ENCODE results near the gene GLTP. TPM values are rescaled to one million over a fixed set of nuclear protein-coding genes. Genes with fewer than 3 reads are reported as not detected.

GLTP gene
- total RNA-seq, 2 donors from 2014 or later: 15.2 to 20.9 TPM

- H3K36me3 Mint-ChIP-seq (ENCODE audit: low read depth): no peaks in the 10 kb centered on the region
- no peaks in the 10 kb centered on the region for H3K9me3 Mint-ChIP-seq
- DNase-seq: peak; percentile 88
- Histone ChIP-seq H3K27me3 (ENCODE audit: control insufficient read depth, insufficient read depth, low read length, poor library complexity, severe bottlenecking) (no peaks in the 10 kb centered on the region), H3K27ac (ENCODE audit: low read depth, low read length) (no peak within 1 kb of the TSS), H3K9me3 (ENCODE audit: control insufficient read depth, low read length) (no peaks in the 10 kb centered on the region), H3K4me3 (ENCODE audit: low read length) (peak within 1 kb of the TSS; percentile 79), H3K4me1 (ENCODE audit: control insufficient read depth, insufficient read depth, low read length) (no peaks in the 10 kb centered on the region), H3K9ac (ENCODE audit: extremely low read depth, low read length, poor library complexity, severe bottlenecking) (peak within 1 kb of the TSS; percentile 25), H3K36me3 (ENCODE audit: control insufficient read depth, insufficient read depth, low read length) (no peaks in the 10 kb centered on the region)
- TF ChIP-seq, protein P1, sequence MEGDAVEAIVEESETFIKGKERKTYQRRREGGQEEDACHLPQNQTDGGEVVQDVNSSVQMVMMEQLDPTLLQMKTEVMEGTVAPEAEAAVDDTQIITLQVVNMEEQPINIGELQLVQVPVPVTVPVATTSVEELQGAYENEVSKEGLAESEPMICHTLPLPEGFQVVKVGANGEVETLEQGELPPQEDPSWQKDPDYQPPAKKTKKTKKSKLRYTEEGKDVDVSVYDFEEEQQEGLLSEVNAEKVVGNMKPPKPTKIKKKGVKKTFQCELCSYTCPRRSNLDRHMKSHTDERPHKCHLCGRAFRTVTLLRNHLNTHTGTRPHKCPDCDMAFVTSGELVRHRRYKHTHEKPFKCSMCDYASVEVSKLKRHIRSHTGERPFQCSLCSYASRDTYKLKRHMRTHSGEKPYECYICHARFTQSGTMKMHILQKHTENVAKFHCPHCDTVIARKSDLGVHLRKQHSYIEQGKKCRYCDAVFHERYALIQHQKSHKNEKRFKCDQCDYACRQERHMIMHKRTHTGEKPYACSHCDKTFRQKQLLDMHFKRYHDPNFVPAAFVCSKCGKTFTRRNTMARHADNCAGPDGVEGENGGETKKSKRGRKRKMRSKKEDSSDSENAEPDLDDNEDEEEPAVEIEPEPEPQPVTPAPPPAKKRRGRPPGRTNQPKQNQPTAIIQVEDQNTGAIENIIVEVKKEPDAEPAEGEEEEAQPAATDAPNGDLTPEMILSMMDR (conservative IDR thresholded peaks at IDR 0.05): no peak
- peaks cover 13% of the 10 kb centered on the region for H3K4me1 Mint-ChIP-seq
- H3K27ac Mint-ChIP-seq: peak within 1 kb of the TSS; percentile 16
- H3K27me3 Mint-ChIP-seq (ENCODE audit: insufficient read depth): no peaks in the 10 kb centered on the region
- WGBS, 2 experiments (ENCODE audit: insufficient coverage in 1 of 2, insufficient read length in 1 of 2): 28 to 62% methylated on average over 25 to 67 of the region's 67 CpGs
- peak within 1 kb of the TSS; percentile 64 for H3K4me3 Mint-ChIP-seq
Observed at GRCh38 chr12:109833307-109834189, 46.8 kb downstream of the GLTP start, which contains the start of gene TRPV4. Gene TRPV4, minus strand, starts transcription at chr12:109833398. Its CDS starts 18,602 bp downstream, at chr12:109814796.

DNA sequence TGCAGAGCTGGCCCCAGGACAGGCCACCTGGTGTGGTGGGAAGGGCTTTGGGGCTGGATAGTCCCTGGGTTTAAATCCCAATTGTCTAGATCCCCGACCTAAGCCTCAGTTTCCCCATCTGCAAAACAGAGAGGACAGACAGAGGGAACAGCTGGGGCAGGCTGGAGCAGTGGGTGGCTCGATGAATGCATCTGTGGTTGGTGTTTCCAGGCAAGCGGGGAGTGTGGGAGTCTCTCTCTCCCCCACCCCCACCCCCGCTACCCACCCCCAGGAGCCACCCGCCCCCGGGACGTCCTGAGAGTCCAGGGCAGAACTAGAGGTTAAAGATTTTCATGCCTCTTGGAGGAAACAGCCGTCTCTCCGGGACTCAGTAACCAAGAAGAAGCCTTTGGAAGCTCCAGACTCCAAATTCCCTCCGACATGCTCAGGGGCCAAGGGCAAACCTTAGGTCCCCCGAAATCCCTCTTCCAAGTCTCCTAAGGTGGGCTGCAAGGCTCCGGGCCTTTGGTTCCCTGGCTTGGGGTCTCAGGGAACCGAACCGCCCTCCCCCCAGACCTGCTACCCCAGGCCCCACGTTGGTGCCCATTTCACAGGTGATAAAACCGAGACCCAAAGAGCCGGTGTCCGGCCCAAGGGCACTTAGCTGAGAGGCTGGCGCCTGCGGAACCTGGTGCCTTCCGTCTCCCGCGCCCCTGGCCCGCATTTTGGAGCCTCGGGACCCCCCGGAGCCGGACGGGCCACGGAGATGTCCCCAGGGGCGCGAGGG, 47.6 kb downstream of the GLTP start:
- Mint-ChIP-seq H3K4me1 (peaks cover 13% of the 10 kb centered on the region), H3K4me3 (peak overlapping the region; percentile 64), H3K27ac (no peak overlapping the region), H3K27me3 (ENCODE audit: insufficient read depth) (no peaks in the 10 kb centered on the region), H3K36me3 (ENCODE audit: low read depth) (no peaks in the 10 kb centered on the region), H3K9me3 (no peaks in the 10 kb centered on the region)
- Histone ChIP-seq H3K27me3 (ENCODE audit: control insufficient read depth, insufficient read depth, low read length, poor library complexity, severe bottlenecking) (no peaks in the 10 kb centered on the region), H3K27ac (ENCODE audit: low read depth, low read length) (no peak overlapping the region), H3K4me3 (ENCODE audit: low read length) (peak overlapping the region; percentile 79), H3K4me1 (ENCODE audit: control insufficient read depth, insufficient read depth, low read length) (no peaks in the 10 kb centered on the region), H3K9me3 (ENCODE audit: control insufficient read depth, low read length) (no peaks in the 10 kb centered on the region), H3K36me3 (ENCODE audit: control insufficient read depth, insufficient read depth, low read length) (no peaks in the 10 kb centered on the region), H3K9ac (ENCODE audit: extremely low read depth, low read length, poor library complexity, severe bottlenecking) (peak overlapping the region; percentile 25)
- DNase-seq: no peak
- TF ChIP-seq, protein P1 (conservative IDR thresholded peaks at IDR 0.05): no peak
- WGBS, 2 experiments (ENCODE audit: insufficient coverage in 1 of 2, insufficient read length in 1 of 2): 34 to 56% methylated on average over 7 to 28 of the region's 31 CpGs

GRCh38 chr12:109831929-109832328, 48.4 kb downstream of the GLTP start:
- no peaks in the 10 kb centered on the region for H3K36me3 Mint-ChIP-seq (ENCODE audit: low read depth)
- WGBS, 2 experiments (ENCODE audit: insufficient coverage in 1 of 2, insufficient read length in 1 of 2): 85 to 90% methylated on average over 7 to 9 of the region's 9 CpGs
- Histone ChIP-seq H3K27me3 (ENCODE audit: control insufficient read depth, insufficient read depth, low read length, poor library complexity, severe bottlenecking) (no peaks in the 10 kb centered on the region), H3K9ac (ENCODE audit: extremely low read depth, low read length, poor library complexity, severe bottlenecking) (no peak overlapping the region), H3K9me3 (ENCODE audit: control insufficient read depth, low read length) (no peaks in the 10 kb centered on the region), H3K27ac (ENCODE audit: low read depth, low read length) (no peak overlapping the region), H3K4me3 (ENCODE audit: low read length) (no peak overlapping the region), H3K4me1 (ENCODE audit: control insufficient read depth, insufficient read depth, low read length) (no peaks in the 10 kb centered on the region), H3K36me3 (ENCODE audit: control insufficient read depth, insufficient read depth, low read length) (no peaks in the 10 kb centered on the region)
- no peak overlapping the region for H3K27ac Mint-ChIP-seq
- H3K4me1 Mint-ChIP-seq: peaks cover 13% of the 10 kb centered on the region
- TF ChIP-seq, protein P1 (conservative IDR thresholded peaks at IDR 0.05): no peak
- peak overlapping the region; percentile 64 for H3K4me3 Mint-ChIP-seq
- H3K9me3 Mint-ChIP-seq: no peaks in the 10 kb centered on the region
- no peaks in the 10 kb centered on the region for H3K27me3 Mint-ChIP-seq (ENCODE audit: insufficient read depth)
- DNase-seq: no peak
